ENCODE data around the gene OR2L5. TPM values are rescaled to one million over a fixed set of nuclear protein-coding genes. Genes with fewer than 3 reads are reported as not detected.

The OR2L5 gene
- total RNA-seq, 4 donors from 2014 or later = not detected

- WGBS, 2 donors = 59 to 63% methylated on average over 5 of the region's 5 CpGs
- TF ChIP-seq CTCF (IDR thresholded peaks at IDR 0.05) (no peak), POLR2A (IDR thresholded peaks at IDR 0.05) (no peak)
- Histone ChIP-seq H3K27me3 (no peaks in the 10 kb centered on the region), H3K4me3 (no peak overlapping the region), H3K4me1 (no peaks in the 10 kb centered on the region), H3K9me3 (peaks cover 0 to 3% (median 0%) of the 10 kb centered on the region in 3 donors), H3K36me3 (no peaks in the 10 kb centered on the region), H3K27ac (no peak overlapping the region)
- intact Hi-C loops (cut with DNase I) = no loop called here
- no peak for DNase-seq
These were observed 31.7 kb downstream of the OR2L5 start for GRCh38 chr1:248045209-248045608.

GRCh38 chr1:248046536-248046935 is 33.1 kb downstream of the OR2L5 start, which contains the start of gene OR2L3:
TSS of gene OR2L3 (plus strand) at chr1:248046836. CDS start at chr1:248060682, 13,846 bp downstream.
- H3K27me3 ChIP-seq = no peaks in the 10 kb centered on the region
- no peak for DNase-seq
- intact Hi-C loops (cut with DNase I) = no loop called here
- H3K36me3 ChIP-seq = no peaks in the 10 kb centered on the region
- WGBS, 2 donors = 75% methylated on average over 2 of the region's 2 CpGs
- H3K9me3 ChIP-seq = no peaks in the 10 kb centered on the region
- no peak for TF ChIP-seq CTCF (IDR thresholded peaks at IDR 0.05)
- TF ChIP-seq POLR2A (IDR thresholded peaks at IDR 0.05) = no peak
- no peaks in the 10 kb centered on the region for H3K4me1 ChIP-seq
- no peak within 1 kb of the TSS for H3K4me3 ChIP-seq
- no peak within 1 kb of the TSS for H3K27ac ChIP-seq

GRCh38 chr1:248047008-248047407 is 33.5 kb downstream of the OR2L5 start:
- WGBS, 2 donors = 44 to 73% methylated on average over 1 of the region's 1 CpG
- Histone ChIP-seq H3K9me3 (no peaks in the 10 kb centered on the region), H3K27ac (no peak overlapping the region), H3K4me3 (no peak overlapping the region), H3K36me3 (no peaks in the 10 kb centered on the region), H3K27me3 (no peaks in the 10 kb centered on the region), H3K4me1 (no peaks in the 10 kb centered on the region)
- intact Hi-C loops (cut with DNase I) = no loop called here
- TF ChIP-seq POLR2A (IDR thresholded peaks at IDR 0.05) (no peak), CTCF (IDR thresholded peaks at IDR 0.05) (no peak)
- no peak for DNase-seq

GRCh38 chr1:248054671-248055070 is 41.2 kb downstream of the OR2L5 start:
- no peak for DNase-seq
- no peak overlapping the region for H3K27ac ChIP-seq

GRCh38 chr1:248055261-248055660 is 41.8 kb downstream of the OR2L5 start:
- Histone ChIP-seq H3K4me3 (no peak overlapping the region), H3K4me1 (no peaks in the 10 kb centered on the region), H3K27ac (no peak overlapping the region), H3K36me3 (no peaks in the 10 kb centered on the region), H3K9me3 (peaks cover 0 to 4% (median 0%) of the 10 kb centered on the region in 3 donors), H3K27me3 (no peaks in the 10 kb centered on the region)
- WGBS, 2 donors = 77% methylated on average over 2 of the region's 2 CpGs; no CpG with 5 or more reads in 1 of the 2 donors
- no peak for DNase-seq
- TF ChIP-seq CTCF (IDR thresholded peaks at IDR 0.05) = no peak
- TF ChIP-seq POLR2A (IDR thresholded peaks at IDR 0.05) = no peak
- intact Hi-C loops (cut with DNase I) = no loop called here

More at GRCh38 chr1:248054671-248055070, 41.2 kb downstream of the OR2L5 start:
- TF ChIP-seq CTCF (IDR thresholded peaks at IDR 0.05) (no peak), POLR2A (IDR thresholded peaks at IDR 0.05) (no peak)
- Histone ChIP-seq H3K27me3 (no peaks in the 10 kb centered on the region), H3K9me3 (peaks cover 0 to 4% (median 0%) of the 10 kb centered on the region in 3 donors), H3K4me3 (no peak overlapping the region), H3K4me1 (no peaks in the 10 kb centered on the region), H3K36me3 (no peaks in the 10 kb centered on the region)
- intact Hi-C loops (cut with DNase I) = no loop called here

Data from esophagus squamous epithelium (tissue), 5 donors.